Measurements from ENCODE around the gene TEP1.
"Not testable (repeated sequence)": the region's sequence is repeated elsewhere in the genome, so short reads cannot be mapped to it uniquely, and the experiment has no call there.

TEP1 gene

GRCh38 chr14:20384321-20384720, 29.0 kb downstream of the TEP1 start:
- H3K36me3 Mint-ChIP-seq: peaks cover 100% of the 10 kb centered on the region
- no peaks in the 10 kb centered on the region for H3K4me1 Mint-ChIP-seq
- no peak for ATAC-seq
- H3K27ac Mint-ChIP-seq: peak overlapping the region; percentile 84
- no peak for DNase-seq (ENCODE audit: low spot score in 2 of 2)
- H3K9me3 Mint-ChIP-seq: no peaks in the 10 kb centered on the region
- H3K4me3 Mint-ChIP-seq: no peak overlapping the region

GRCh38 chr14:20383636-20384035, 29.7 kb downstream of the TEP1 start:
- Mint-ChIP-seq H3K4me1 (no peaks in the 10 kb centered on the region), H3K27ac (peak overlapping the region; percentile 84), H3K36me3 (peaks cover 100% of the 10 kb centered on the region)

GRCh38 chr14:20383032-20383431, 30.3 kb downstream of the TEP1 start:
- ATAC-seq: no peak
- H3K4me3 Mint-ChIP-seq: no peak overlapping the region
- H3K36me3 Mint-ChIP-seq: peaks cover 100% of the 10 kb centered on the region
- no peaks in the 10 kb centered on the region for H3K4me1 Mint-ChIP-seq
- no peak for DNase-seq (ENCODE audit: low spot score in 2 of 2)
- no peaks in the 10 kb centered on the region for H3K9me3 Mint-ChIP-seq
- H3K27ac Mint-ChIP-seq: peak overlapping the region; percentile 84

More at GRCh38 chr14:20383636-20384035, 29.7 kb downstream of the TEP1 start:
- no peaks in the 10 kb centered on the region for H3K9me3 Mint-ChIP-seq
- ATAC-seq (no peak), DNase-seq (ENCODE audit: low spot score in 2 of 2) (no peak)
- H3K4me3 Mint-ChIP-seq: no peak overlapping the region

- H3K36me3 Mint-ChIP-seq: peaks cover 100% of the 10 kb centered on the region
- no peak for ATAC-seq
- no peak overlapping the region for H3K4me3 Mint-ChIP-seq
- no peak for DNase-seq (ENCODE audit: low spot score in 2 of 2)
- H3K9me3 Mint-ChIP-seq: no peaks in the 10 kb centered on the region
- no peaks in the 10 kb centered on the region for H3K4me1 Mint-ChIP-seq
- H3K27ac Mint-ChIP-seq: peak overlapping the region; percentile 63
Measured at GRCh38 chr14:20382526-20382925, 30.8 kb downstream of the TEP1 start.

- Mint-ChIP-seq H3K9me3 (no peaks in the 10 kb centered on the region), H3K4me1 (no peaks in the 10 kb centered on the region), H3K4me3 (no peak overlapping the region), H3K36me3 (peaks cover 100% of the 10 kb centered on the region), H3K27ac (peak overlapping the region; percentile 63)
- DNase-seq (ENCODE audit: low spot score in 2 of 2) (no peak), ATAC-seq (no peak)
Measured at GRCh38 chr14:20381341-20381740, 32.0 kb downstream of the TEP1 start.

GRCh38 chr14:20380681-20381080, 32.6 kb downstream of the TEP1 start:
- H3K4me3 Mint-ChIP-seq: no peak overlapping the region
- DNase-seq (ENCODE audit: low spot score in 2 of 2) (no peak), ATAC-seq (no peak)
- H3K9me3 Mint-ChIP-seq: no peaks in the 10 kb centered on the region
- H3K4me1 Mint-ChIP-seq: no peaks in the 10 kb centered on the region
- peaks cover 100% of the 10 kb centered on the region for H3K36me3 Mint-ChIP-seq
- peak overlapping the region; percentile 63 for H3K27ac Mint-ChIP-seq

- peaks cover 100% of the 10 kb centered on the region for H3K36me3 Mint-ChIP-seq
- H3K4me1 Mint-ChIP-seq: no peaks in the 10 kb centered on the region
- no peak for DNase-seq (ENCODE audit: low spot score in 2 of 2)
- H3K4me3 Mint-ChIP-seq: no peak overlapping the region
- no peak overlapping the region for H3K27ac Mint-ChIP-seq
- no peaks in the 10 kb centered on the region for H3K9me3 Mint-ChIP-seq
- no peak for ATAC-seq
Measured at GRCh38 chr14:20379743-20380142, 33.6 kb downstream of the TEP1 start.

- peaks cover 100% of the 10 kb centered on the region for H3K36me3 Mint-ChIP-seq
- no peak overlapping the region for H3K27ac Mint-ChIP-seq
- ATAC-seq: no peak
- no peak overlapping the region for H3K4me3 Mint-ChIP-seq
- DNase-seq (ENCODE audit: low spot score in 2 of 2): no peak
- no peaks in the 10 kb centered on the region for H3K4me1 Mint-ChIP-seq
- H3K9me3 Mint-ChIP-seq: no peaks in the 10 kb centered on the region
Measured at GRCh38 chr14:20377171-20377570, 36.1 kb downstream of the TEP1 start.

GRCh38 chr14:20376071-20376588, 37.2 kb downstream of the TEP1 start:
- ATAC-seq: no peak
- Mint-ChIP-seq H3K4me1 (no peaks in the 10 kb centered on the region), H3K9me3 (no peaks in the 10 kb centered on the region), H3K27ac (peak overlapping the region; percentile 74), H3K4me3 (no peak overlapping the region), H3K36me3 (peaks cover 100% of the 10 kb centered on the region)
- DNase-seq (ENCODE audit: low spot score in 2 of 2): no peak

GRCh38 chr14:20375471-20375870, 37.8 kb downstream of the TEP1 start:
- no peak overlapping the region for H3K4me3 Mint-ChIP-seq
- H3K27ac Mint-ChIP-seq: peak overlapping the region; percentile 74
- ATAC-seq (no peak), DNase-seq (ENCODE audit: low spot score in 2 of 2) (no peak)
- no peaks in the 10 kb centered on the region for H3K9me3 Mint-ChIP-seq
- H3K4me1 Mint-ChIP-seq: no peaks in the 10 kb centered on the region
- H3K36me3 Mint-ChIP-seq: peaks cover 100% of the 10 kb centered on the region

GRCh38 chr14:20372796-20373195, 40.5 kb downstream of the TEP1 start:
- H3K27ac Mint-ChIP-seq: peak overlapping the region; percentile 74
- H3K4me1 Mint-ChIP-seq: peaks cover 8% of the 10 kb centered on the region
- H3K4me3 Mint-ChIP-seq: no peak overlapping the region
- no peak for DNase-seq (ENCODE audit: low spot score in 2 of 2)
- peaks cover 100% of the 10 kb centered on the region for H3K36me3 Mint-ChIP-seq
- no peaks in the 10 kb centered on the region for H3K9me3 Mint-ChIP-seq
- ATAC-seq: peak; percentile 55

GRCh38 chr14:20365928-20366327, 47.4 kb downstream of the TEP1 start:
- Mint-ChIP-seq H3K36me3 (peaks cover 93% of the 10 kb centered on the region), H3K9me3 (no peaks in the 10 kb centered on the region), H3K4me3 (no peak overlapping the region), H3K27ac (peak overlapping the region; percentile 78), H3K4me1 (peaks cover 25% of the 10 kb centered on the region)
- no peak for DNase-seq (ENCODE audit: low spot score in 2 of 2)
- ATAC-seq: peak; percentile 53

- not testable (repeated sequence) for H3K4me3 Mint-ChIP-seq; H3K4me1 Mint-ChIP-seq; DNase-seq (ENCODE audit: low spot score in 2 of 2); H3K9me3 Mint-ChIP-seq; ATAC-seq
- H3K27ac Mint-ChIP-seq: peak overlapping the region; percentile 76
- H3K36me3 Mint-ChIP-seq: peaks cover 82% of the 10 kb centered on the region
Measured at GRCh38 chr14:20358474-20358873, 54.8 kb downstream of the TEP1 start.

- Mint-ChIP-seq H3K27ac (no peak overlapping the region), H3K4me1 (peaks cover 9% of the 10 kb centered on the region), H3K4me3 (no peak overlapping the region), H3K36me3 (peaks cover 89% of the 10 kb centered on the region), H3K9me3 (no peaks in the 10 kb centered on the region)
- ATAC-seq (no peak), DNase-seq (ENCODE audit: low spot score in 2 of 2) (no peak)
Measured at GRCh38 chr14:20356422-20356821, 56.9 kb downstream of the TEP1 start.

- Mint-ChIP-seq H3K36me3 (peaks cover 100% of the 10 kb centered on the region), H3K4me1 (peaks cover under 1% of the 10 kb centered on the region), H3K27ac (no peak overlapping the region), H3K4me3 (no peak overlapping the region), H3K9me3 (no peaks in the 10 kb centered on the region)
- no peak for ATAC-seq
- DNase-seq (ENCODE audit: low spot score in 2 of 2): no peak
Measured at GRCh38 chr14:20350860-20351259, 62.4 kb downstream of the TEP1 start.

- Mint-ChIP-seq H3K27ac (no peak overlapping the region), H3K4me1 (peaks cover 6% of the 10 kb centered on the region), H3K9me3 (no peaks in the 10 kb centered on the region), H3K4me3 (no peak overlapping the region), H3K36me3 (peaks cover 100% of the 10 kb centered on the region)
- ATAC-seq: no peak
- no peak for DNase-seq (ENCODE audit: low spot score in 2 of 2)
Measured at GRCh38 chr14:20350282-20350681, 63.0 kb downstream of the TEP1 start.

- no peak overlapping the region for H3K4me3 Mint-ChIP-seq
- ATAC-seq (no peak), DNase-seq (ENCODE audit: low spot score in 2 of 2) (no peak)
- H3K4me1 Mint-ChIP-seq: peaks cover 24% of the 10 kb centered on the region
- peaks cover 96% of the 10 kb centered on the region for H3K36me3 Mint-ChIP-seq
- no peak overlapping the region for H3K27ac Mint-ChIP-seq
- H3K9me3 Mint-ChIP-seq: no peaks in the 10 kb centered on the region
Measured at GRCh38 chr14:20347747-20348146, 65.6 kb downstream of the TEP1 start.
